ENCODE data around the gene REV1. TPM values are rescaled to one million over a fixed set of nuclear protein-coding genes. Genes with fewer than 3 reads are reported as not detected.

REV1 gene
- total RNA-seq, 2 donors from 2014 or later: 49.5 to 63.5 TPM

DNA sequence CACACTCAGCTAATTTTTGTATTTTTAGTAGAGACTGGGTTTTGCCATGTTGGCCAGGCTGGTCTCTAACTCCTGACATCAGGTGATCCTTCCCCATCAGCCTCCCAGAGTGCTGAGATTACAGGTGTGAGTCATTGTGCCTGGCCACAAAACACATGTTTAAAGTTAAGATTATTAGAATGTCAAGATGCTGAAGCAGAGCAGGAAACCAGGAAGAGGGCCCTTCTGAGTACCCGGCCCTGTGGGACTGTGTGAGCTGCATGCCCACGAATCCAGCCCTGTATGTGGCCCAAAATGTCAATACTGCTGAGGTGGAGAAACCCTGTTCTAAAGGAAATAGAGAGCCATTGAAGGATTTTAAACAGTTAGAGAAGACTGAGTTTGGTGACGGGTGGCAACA lies 31.0 kb upstream of the REV1 start:
- TF ChIP-seq, protein P1, sequence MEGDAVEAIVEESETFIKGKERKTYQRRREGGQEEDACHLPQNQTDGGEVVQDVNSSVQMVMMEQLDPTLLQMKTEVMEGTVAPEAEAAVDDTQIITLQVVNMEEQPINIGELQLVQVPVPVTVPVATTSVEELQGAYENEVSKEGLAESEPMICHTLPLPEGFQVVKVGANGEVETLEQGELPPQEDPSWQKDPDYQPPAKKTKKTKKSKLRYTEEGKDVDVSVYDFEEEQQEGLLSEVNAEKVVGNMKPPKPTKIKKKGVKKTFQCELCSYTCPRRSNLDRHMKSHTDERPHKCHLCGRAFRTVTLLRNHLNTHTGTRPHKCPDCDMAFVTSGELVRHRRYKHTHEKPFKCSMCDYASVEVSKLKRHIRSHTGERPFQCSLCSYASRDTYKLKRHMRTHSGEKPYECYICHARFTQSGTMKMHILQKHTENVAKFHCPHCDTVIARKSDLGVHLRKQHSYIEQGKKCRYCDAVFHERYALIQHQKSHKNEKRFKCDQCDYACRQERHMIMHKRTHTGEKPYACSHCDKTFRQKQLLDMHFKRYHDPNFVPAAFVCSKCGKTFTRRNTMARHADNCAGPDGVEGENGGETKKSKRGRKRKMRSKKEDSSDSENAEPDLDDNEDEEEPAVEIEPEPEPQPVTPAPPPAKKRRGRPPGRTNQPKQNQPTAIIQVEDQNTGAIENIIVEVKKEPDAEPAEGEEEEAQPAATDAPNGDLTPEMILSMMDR (IDR thresholded peaks at IDR 0.05): no peak
- WGBS: 90% methylated on average over 3 of the region's 3 CpGs
- H3K27me3 ChIP-seq (replicated peaks; ENCODE audit: insufficient read depth): no peaks in the 10 kb centered on the region
- intact Hi-C loops (cut with DNase I): no loop called here
- no peak overlapping the region for H3K4me3 ChIP-seq
- H3K9me3 ChIP-seq: no peaks in the 10 kb centered on the region
- no peaks in the 10 kb centered on the region for H3K4me1 ChIP-seq (replicated peaks)
- DNase-seq (ENCODE audit: low spot score): no peak
- no peak overlapping the region for H3K27ac ChIP-seq
- H3K36me3 ChIP-seq: no peaks in the 10 kb centered on the region

DNA sequence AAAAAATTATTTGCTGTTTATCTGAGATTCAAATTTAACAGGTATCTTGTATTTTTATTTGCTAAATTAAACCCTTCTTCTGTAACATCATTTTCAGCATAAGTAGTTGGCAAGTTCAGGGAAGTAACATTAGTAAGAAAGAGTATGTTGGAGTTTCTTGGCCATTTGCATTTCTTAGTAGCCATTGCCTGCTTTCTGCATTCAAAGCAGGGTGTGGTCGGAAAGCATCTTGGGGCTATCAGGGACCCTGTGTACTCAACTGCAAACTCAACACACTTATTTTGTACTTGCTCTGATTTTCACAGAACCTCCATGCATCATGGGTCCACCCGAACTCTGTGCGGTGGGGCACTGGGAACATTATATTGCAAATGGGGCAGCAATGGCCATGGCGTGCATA lies 30.4 kb upstream of the REV1 start:
- intact Hi-C loops (cut with DNase I): no loop called here
- Histone ChIP-seq H3K36me3 (no peaks in the 10 kb centered on the region), H3K4me3 (no peak overlapping the region), H3K9me3 (no peaks in the 10 kb centered on the region), H3K27me3 (replicated peaks; ENCODE audit: insufficient read depth) (no peaks in the 10 kb centered on the region), H3K27ac (no peak overlapping the region), H3K4me1 (replicated peaks) (no peaks in the 10 kb centered on the region)
- no peak for TF ChIP-seq POLR2AphosphoS5 (IDR thresholded peaks at IDR 0.05)
- TF ChIP-seq, protein P1 (IDR thresholded peaks at IDR 0.05): no peak
- no peak for DNase-seq (ENCODE audit: low spot score)
- WGBS: 93% methylated on average over 4 of the region's 4 CpGs

DNA sequence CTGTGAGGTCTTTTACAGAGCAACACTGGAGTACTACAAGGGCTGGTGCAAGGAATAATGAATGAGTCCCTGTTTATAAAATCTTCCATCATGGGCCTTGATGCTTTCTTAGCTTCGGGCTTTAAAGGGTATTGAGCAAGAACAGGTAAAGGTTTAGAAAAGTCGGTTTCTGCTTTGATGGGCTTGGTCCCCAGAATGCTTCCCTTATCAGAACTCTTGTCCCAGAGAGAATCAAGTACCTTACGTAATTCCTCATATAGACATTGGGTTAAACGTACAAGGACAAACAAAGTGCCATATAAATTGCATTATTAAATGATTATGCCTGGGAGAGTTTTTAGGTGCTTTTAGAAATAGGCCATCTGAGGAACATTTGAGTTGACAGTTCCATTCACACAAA lies 24.5 kb upstream of the REV1 start:
- H3K27me3 ChIP-seq (replicated peaks; ENCODE audit: insufficient read depth): no peaks in the 10 kb centered on the region
- TF ChIP-seq POLR2AphosphoS5 (IDR thresholded peaks at IDR 0.05) (no peak), POLR2A (IDR thresholded peaks at IDR 0.05) (no peak)
- TF ChIP-seq, protein P1 (IDR thresholded peaks at IDR 0.05): no peak
- H3K4me3 ChIP-seq: no peak overlapping the region
- intact Hi-C loops (cut with DNase I): no loop called here
- no peaks in the 10 kb centered on the region for H3K36me3 ChIP-seq
- no peak for DNase-seq (ENCODE audit: low spot score)
- H3K27ac ChIP-seq: no peak overlapping the region
- WGBS: 72% methylated on average over 4 of the region's 4 CpGs
- H3K4me1 ChIP-seq (replicated peaks): no peaks in the 10 kb centered on the region
- no peaks in the 10 kb centered on the region for H3K9me3 ChIP-seq

DNA sequence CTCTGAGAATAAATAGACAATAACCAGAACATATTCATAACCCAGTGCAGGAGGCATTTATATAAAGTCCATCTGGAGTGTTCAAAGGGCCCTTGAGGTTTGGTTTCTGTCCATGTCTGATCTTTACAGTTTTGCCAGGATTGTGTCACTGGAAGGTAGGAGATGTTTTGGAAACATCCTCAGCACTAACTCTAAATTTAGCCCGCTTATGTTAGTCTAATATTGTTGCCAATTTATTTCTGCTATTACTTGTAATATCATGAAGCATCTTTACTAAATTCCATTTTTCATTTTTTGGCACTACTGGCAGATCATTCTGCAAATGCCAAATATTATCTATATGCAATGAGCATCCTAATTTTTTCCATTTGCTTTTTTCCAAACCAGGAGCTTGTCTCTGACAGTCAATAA lies 22.4 kb upstream of the REV1 start:
- intact Hi-C loops (cut with DNase I): no loop called here
- TF ChIP-seq, protein P1 (IDR thresholded peaks at IDR 0.05): no peak
- TF ChIP-seq POLR2A (IDR thresholded peaks at IDR 0.05) (no peak), POLR2AphosphoS5 (IDR thresholded peaks at IDR 0.05) (peak; percentile 38)
- Histone ChIP-seq H3K9me3 (no peaks in the 10 kb centered on the region), H3K27me3 (replicated peaks; ENCODE audit: insufficient read depth) (no peaks in the 10 kb centered on the region), H3K4me3 (no peak overlapping the region), H3K27ac (no peak overlapping the region), H3K36me3 (no peaks in the 10 kb centered on the region), H3K4me1 (replicated peaks) (no peaks in the 10 kb centered on the region)
- WGBS: 26% methylated on average over 1 of the region's 1 CpG
- no peak for DNase-seq (ENCODE audit: low spot score)

DNA sequence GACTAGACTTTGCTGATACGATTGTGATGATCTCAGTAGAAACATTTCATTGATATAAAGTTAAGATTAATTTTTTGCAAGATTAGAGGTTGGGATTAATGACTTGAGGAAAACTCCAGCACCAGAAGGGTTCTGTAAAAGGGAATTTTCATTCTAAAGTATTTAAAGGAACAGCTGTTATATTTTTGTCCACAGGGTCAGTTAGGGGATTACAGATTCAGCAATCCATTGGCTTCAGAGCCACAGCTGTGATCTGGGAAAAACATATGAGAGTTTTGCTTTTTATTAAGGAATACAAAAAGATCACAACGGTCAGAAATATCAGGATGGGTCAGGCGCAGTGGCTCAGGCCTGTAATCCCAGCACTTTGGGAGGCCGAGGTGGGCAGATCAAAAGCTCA lies 19.6 kb upstream of the REV1 start:
- Histone ChIP-seq H3K27ac (no peak overlapping the region), H3K27me3 (replicated peaks; ENCODE audit: insufficient read depth) (no peaks in the 10 kb centered on the region), H3K36me3 (no peaks in the 10 kb centered on the region), H3K4me1 (replicated peaks) (no peaks in the 10 kb centered on the region), H3K4me3 (no peak overlapping the region), H3K9me3 (no peaks in the 10 kb centered on the region)
- 76% methylated on average over 4 of the region's 4 CpGs for WGBS
- no peak for DNase-seq (ENCODE audit: low spot score)
- intact Hi-C loops (cut with DNase I): no loop called here
- TF ChIP-seq POLR2AphosphoS5 (IDR thresholded peaks at IDR 0.05) (no peak), POLR2A (IDR thresholded peaks at IDR 0.05) (no peak)
- TF ChIP-seq, protein P1 (IDR thresholded peaks at IDR 0.05): no peak
